ENCODE results near the gene KCNK1. TPM values are rescaled to one million over a fixed set of nuclear protein-coding genes. Genes with fewer than 3 reads are reported as not detected.

The KCNK1 gene
- total RNA-seq, 1 donor from 2014 or later: 9.7 TPM

GRCh38 chr1:233651061-233651460, 37.2 kb downstream of the KCNK1 start:
- H3K9me3 ChIP-seq: no peaks in the 10 kb centered on the region
- intact Hi-C loops (cut with DNase I): no loop called here
- H3K4me1 ChIP-seq: no peaks in the 10 kb centered on the region
- no peak for ATAC-seq
- no peak overlapping the region for H3K4me3 ChIP-seq
- TF ChIP-seq CTCF (IDR thresholded peaks at IDR 0.05): no peak
- no peaks in the 10 kb centered on the region for H3K27me3 ChIP-seq (ENCODE audit: low read depth)
- no peak for DNase-seq
- no peak overlapping the region for H3K27ac ChIP-seq
- no peaks in the 10 kb centered on the region for H3K36me3 ChIP-seq

- ATAC-seq: no peak
Measured at GRCh38 chr1:233651563-233652233, 37.8 kb downstream of the KCNK1 start.

DNA sequence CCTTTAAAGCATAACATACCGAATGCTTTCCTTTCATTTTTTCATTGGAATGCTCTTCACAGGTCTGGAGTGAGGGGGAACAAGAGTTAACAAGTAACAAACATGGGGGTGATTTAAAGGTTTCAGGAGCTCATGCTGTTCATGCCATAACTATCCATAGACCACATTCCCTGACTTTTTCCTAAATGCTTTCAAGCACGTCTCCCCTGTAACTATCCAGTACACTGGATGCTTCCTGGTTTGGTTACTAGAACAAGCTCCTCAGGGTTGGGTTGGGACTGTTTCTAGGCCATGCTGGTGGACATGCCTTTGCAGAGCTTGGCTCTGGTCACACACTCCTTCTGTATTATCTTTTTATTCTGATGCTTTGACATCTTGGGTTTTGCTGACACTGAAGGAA, 38.6 kb downstream of the KCNK1 start:
- Histone ChIP-seq H3K4me3 (no peak overlapping the region), H3K27ac (no peak overlapping the region), H3K4me1 (no peaks in the 10 kb centered on the region), H3K36me3 (no peaks in the 10 kb centered on the region), H3K9me3 (no peaks in the 10 kb centered on the region), H3K27me3 (ENCODE audit: low read depth) (no peaks in the 10 kb centered on the region)
- DNase-seq (no peak), ATAC-seq (no peak)
- intact Hi-C loops (cut with DNase I): no loop called here
- no peak for TF ChIP-seq CTCF (IDR thresholded peaks at IDR 0.05)

More at GRCh38 chr1:233651563-233652233, 37.8 kb downstream of the KCNK1 start:
- Histone ChIP-seq H3K36me3 (no peaks in the 10 kb centered on the region), H3K4me3 (no peak overlapping the region), H3K27me3 (ENCODE audit: low read depth) (no peaks in the 10 kb centered on the region), H3K27ac (no peak overlapping the region), H3K9me3 (no peaks in the 10 kb centered on the region), H3K4me1 (no peaks in the 10 kb centered on the region)
- DNase-seq: no peak
- no peak for TF ChIP-seq CTCF (IDR thresholded peaks at IDR 0.05)
- intact Hi-C loops (cut with DNase I): no loop called here

DNA sequence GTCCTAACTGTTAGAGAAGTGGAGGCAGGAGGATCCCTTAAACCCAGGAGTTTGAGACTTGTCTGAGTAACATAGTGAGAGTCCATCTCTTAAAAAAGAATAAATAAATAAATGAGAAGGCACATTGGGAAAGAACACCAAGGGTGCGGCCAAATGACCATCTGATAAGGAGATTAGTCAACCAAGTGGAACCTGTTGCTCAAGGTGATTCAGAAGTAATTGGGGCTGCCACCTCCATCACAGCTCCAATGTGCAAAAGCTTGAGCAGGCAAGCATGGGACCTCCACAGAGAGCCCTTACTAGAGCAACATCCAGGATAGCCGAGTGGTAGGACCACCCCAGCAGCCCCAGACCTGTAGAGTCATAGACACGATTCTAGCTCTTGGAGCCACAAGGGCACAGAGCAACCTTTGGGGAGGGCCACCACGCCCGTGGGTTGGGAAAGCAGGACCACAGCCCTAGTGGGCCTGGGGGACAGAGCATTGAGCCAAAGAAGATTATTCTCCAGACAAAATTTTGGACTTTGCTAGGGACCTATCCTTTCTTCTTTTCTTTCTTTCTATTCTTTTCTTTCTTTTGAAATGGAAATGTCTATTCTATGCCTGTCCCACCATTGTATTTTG, 40.9 kb downstream of the KCNK1 start:
- ATAC-seq: peak in 1 of 2 donors; percentile 39
- intact Hi-C loops (cut with DNase I): no loop called here
- Histone ChIP-seq H3K9me3 (no peaks in the 10 kb centered on the region), H3K36me3 (no peaks in the 10 kb centered on the region), H3K27me3 (ENCODE audit: low read depth) (no peaks in the 10 kb centered on the region), H3K27ac (no peak overlapping the region), H3K4me1 (no peaks in the 10 kb centered on the region), H3K4me3 (no peak overlapping the region)
- no peak for TF ChIP-seq CTCF (IDR thresholded peaks at IDR 0.05)
- no peak for DNase-seq

DNA sequence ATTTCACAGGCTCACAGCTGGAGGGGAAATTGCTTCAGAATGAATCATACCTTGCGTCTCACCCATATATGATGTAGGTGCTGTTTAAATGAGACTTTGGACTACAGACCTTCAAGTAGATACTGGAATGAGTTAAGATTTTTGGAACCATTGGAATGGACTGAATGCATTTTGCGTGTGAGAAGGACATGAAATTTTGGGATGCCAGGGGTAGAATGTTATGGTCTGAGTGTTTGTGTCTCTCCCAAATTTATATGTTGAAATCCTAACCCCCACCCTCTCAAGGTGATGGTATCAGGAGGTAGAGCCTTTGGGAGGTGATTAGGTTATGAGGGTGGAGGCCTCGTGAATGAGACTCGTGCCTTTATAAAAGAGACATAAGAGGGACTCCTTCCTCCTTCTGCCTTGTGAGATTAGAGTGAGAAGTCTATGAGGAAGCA, 41.4 kb downstream of the KCNK1 start:
- no peak overlapping the region for H3K27ac ChIP-seq
- ATAC-seq: no peak
- no peaks in the 10 kb centered on the region for H3K9me3 ChIP-seq
- TF ChIP-seq CTCF (IDR thresholded peaks at IDR 0.05): no peak
- no peak for DNase-seq
- no peaks in the 10 kb centered on the region for H3K36me3 ChIP-seq
- no peaks in the 10 kb centered on the region for H3K27me3 ChIP-seq (ENCODE audit: low read depth)
- no peaks in the 10 kb centered on the region for H3K4me1 ChIP-seq
- intact Hi-C loops (cut with DNase I): no loop called here
- H3K4me3 ChIP-seq: no peak overlapping the region

Data from lower lobe of right lung (tissue), 2 donors.